Gastroesophageal sphincter (tissue), 3 donors: ENCODE results near the gene ARHGAP18.

ENCODE experiments used
- POLR2A ChIP-seq, 2 donors: fragments of 450-650 bp; IDR thresholded peaks; one replicate each; pipeline ENCODE4 v1.6.1; 2017; ENCODE audit warnings: antibody characterized with exemption in 2 of 2, mild to moderate bottlenecking in 2 of 2, moderate library complexity in 1 of 2
- TF ChIP-seq, protein P1 (sequence below), 4 experiments: fragments of 200-600 bp in 2 of 4; fragments of 450-650 bp in 2 of 4; sonication (generic) in 1 of 4; IDR thresholded peaks; one replicate each; pipeline ENCODE4 v1.5.1; 2017 to 2019; ENCODE audit warnings: antibody characterized with exemption in 4 of 4, mild to moderate bottlenecking in 2 of 4, moderate library complexity in 2 of 4

DNA sequence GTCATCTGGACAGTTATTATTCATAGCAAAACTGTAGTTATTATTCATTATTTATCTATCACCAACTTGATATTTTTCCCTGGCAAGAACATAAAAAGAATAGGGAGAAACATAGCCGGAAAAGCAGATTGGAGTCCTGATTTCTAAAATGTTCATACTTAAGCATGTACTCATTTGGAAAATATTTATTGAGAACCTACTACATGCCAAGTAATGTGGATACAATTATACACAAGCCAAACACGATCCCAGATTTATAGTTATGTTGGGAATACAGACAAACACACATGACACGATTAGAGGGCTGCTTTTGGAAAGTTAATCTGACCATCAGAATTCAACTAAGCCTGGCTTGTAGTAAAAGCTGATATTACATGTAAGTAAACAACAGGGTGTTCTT, 30.7 kb downstream of the ARHGAP18 start:
- TF ChIP-seq, protein P1, sequence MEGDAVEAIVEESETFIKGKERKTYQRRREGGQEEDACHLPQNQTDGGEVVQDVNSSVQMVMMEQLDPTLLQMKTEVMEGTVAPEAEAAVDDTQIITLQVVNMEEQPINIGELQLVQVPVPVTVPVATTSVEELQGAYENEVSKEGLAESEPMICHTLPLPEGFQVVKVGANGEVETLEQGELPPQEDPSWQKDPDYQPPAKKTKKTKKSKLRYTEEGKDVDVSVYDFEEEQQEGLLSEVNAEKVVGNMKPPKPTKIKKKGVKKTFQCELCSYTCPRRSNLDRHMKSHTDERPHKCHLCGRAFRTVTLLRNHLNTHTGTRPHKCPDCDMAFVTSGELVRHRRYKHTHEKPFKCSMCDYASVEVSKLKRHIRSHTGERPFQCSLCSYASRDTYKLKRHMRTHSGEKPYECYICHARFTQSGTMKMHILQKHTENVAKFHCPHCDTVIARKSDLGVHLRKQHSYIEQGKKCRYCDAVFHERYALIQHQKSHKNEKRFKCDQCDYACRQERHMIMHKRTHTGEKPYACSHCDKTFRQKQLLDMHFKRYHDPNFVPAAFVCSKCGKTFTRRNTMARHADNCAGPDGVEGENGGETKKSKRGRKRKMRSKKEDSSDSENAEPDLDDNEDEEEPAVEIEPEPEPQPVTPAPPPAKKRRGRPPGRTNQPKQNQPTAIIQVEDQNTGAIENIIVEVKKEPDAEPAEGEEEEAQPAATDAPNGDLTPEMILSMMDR (IDR thresholded peaks at IDR 0.05) = no peak
- no peak for TF ChIP-seq POLR2A (IDR thresholded peaks at IDR 0.05)
